ENCODE results near the gene PYGB. TPM values are rescaled to one million over a fixed set of nuclear protein-coding genes. Genes with fewer than 3 reads are reported as not detected.

Gene PYGB
- total RNA-seq, 1 experiment from 2014 or later, result 288 TPM

DNA sequence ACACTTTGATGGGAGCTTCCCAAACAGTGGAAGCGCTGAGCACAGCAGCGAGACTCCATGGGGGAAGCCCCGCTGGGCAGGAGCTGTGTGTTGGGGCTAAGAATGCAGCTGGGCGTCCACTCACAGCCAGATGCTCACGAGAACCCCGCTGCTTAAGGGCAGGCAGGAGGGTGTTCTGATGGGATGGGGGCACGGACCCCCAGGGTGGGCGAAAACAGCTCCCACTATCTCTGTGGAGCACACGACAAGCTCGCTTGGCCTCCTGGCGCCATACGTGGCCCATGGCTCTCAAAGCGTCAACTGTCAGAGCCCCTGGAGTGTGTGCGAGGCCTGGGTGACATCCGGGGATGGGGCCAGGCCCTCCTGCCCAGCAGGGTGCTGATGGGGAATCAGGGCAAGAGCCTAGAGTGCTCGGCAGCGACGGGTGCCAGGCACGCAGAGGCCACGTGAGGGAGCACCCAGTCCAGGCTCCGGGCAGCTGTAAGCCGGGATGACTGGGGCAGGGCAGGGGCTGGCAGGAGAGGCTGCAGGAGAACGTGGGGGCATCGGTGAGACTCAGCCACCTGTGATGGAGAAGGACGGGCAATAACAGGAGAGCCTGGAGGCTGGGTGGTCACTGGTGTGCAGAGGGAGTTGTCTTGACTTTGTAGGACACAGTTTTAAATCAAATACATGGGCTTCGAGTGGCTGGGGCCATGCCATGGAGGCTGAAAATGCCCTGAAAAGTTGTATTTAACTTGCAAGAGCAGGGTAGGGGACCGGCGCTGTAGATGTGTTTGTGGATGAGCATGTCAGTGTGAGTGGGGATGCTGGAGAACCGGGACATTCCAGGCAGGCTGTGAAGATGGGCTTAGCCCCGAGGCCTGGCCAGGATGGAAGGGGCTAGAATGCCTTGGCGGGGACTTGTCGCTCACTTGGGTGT lies 27.3 kb downstream of the PYGB start:
- in situ Hi-C loops (cut with HindIII; ENCODE audit: low pct_unique_long_range_greater_than_20kb, low sequenced_read_pairs), result no loop called here
- no peak for DNase-seq (ENCODE audit: low read depth)

DNA sequence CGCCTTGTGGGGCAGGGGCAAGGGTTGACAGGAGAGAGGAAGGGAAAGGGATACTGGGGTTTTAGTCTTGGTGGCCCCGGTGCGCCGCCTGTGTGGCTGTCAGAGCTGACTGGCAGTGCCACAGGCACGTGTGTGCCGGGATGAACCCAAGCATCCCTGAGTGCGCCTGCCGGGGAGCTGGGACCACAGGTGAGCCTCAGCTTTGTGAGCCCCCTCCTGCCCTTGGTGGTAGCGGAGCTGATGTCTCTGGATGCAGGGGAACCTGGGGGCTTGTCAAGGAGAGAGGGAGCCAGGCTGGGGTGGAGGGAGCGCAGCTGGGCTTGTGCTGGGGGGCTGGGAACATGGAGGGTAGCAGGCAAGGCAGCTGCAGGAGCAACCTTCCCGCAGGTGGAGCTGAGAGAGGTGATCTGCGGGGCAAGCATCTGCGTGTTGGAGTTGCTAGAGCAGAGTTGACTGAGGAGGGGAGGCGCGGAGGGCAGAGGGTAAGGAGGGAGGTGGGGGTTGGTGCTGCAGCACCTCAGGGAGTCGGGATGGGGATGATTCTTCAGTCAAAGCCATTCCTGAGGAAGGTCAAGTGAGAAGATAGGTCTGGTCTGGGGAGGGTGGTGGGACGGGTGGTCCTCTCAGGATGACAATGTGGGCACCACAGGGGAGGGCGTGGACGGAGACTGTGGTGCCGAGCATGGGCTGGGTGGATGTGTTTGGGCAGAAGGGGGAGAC lies 28.1 kb downstream of the PYGB start:
- in situ Hi-C loops (cut with HindIII; ENCODE audit: low pct_unique_long_range_greater_than_20kb, low sequenced_read_pairs), result no loop called here
- no peak for DNase-seq (ENCODE audit: low read depth)

DNA sequence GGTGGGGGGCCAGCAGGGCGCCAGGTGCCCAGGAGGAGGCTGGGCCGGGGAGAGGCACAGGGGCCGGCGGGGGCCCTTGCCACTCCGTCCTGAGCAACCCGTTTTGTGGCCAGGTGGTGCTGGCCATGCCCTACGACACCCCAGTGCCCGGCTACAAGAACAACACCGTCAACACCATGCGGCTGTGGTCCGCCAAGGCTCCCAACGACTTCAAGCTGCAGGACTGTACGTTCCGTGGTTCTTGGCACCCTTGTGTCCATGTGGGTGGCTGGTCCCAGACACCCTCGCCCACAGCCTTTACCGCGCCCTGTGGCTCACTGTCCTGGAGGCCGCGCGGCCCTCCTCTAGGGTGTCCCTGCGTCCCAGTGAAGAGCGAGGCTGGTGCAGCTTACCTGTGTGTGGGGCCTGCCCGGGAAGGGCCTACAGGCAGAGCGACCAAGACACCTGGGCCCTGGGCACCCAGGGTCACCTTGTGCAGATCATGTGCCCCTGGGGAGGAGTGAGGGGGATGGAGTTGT lies 28.7 kb downstream of the PYGB start:
- in situ Hi-C loops (cut with HindIII; ENCODE audit: low pct_unique_long_range_greater_than_20kb, low sequenced_read_pairs), result no loop called here
- DNase-seq (ENCODE audit: low read depth), result no peak

DNA sequence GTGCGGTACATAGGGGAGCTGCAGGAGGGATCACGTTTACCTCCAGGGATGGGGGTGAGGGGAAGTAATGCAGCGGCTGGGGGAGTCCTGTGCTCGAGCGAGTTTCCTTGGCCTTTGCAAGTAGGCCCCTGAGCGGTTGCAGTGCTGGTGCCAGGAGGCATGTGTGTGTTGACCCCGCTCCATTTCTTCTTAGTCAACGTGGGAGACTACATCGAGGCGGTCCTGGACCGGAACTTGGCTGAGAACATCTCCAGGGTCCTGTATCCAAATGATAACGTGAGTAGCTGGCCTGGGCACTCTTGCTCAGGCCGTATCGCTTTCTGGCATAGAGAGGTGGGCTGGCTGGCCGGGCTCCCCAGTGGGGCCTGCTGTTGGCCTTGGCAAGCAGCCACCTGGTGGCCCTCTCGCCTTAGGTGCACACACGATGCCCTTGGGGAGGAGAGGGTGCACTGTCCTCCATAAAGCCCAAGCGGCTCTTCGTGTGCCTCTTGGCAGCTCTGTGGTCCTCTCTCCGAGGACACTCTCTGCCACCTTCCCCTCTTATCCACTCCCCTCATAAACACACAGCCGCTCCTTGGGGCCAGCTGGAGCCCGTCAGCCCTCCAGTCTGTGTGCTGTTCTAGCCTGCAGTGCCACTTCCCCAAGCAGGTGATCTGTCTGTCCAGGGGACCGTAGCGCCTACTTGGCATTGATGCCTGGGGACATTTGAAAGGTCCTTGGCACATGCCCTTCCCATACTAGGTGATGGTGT lies 29.3 kb downstream of the PYGB start:
- no peak for DNase-seq (ENCODE audit: low read depth)
- in situ Hi-C loops (cut with HindIII; ENCODE audit: low pct_unique_long_range_greater_than_20kb, low sequenced_read_pairs), result no loop called here

DNA sequence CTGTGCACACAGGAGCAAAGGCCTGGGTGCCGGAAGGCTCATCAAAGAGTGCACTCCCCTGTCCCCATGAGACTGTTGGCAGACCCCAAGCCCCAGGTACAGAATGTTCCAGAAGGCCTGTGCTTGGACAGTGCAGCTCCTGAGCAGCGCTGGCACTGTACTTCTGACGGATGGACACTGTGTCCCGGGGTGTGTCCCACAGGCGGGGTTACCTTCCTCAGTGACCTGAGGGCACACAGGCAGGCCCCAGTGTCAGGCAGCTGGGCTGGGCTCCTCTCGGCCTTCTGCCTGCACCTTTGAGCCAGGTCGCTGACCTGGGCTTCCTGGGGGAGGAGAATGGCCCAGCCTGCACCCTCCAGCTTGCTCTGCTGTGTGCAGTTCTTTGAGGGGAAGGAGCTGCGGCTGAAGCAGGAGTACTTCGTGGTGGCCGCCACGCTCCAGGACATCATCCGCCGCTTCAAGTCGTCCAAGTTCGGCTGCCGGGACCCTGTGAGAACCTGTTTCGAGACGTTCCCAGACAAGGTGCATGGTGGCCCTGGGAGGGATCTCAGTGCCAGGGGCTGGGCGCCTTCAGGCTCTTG lies 30.1 kb downstream of the PYGB start:
- in situ Hi-C loops (cut with HindIII; ENCODE audit: low pct_unique_long_range_greater_than_20kb, low sequenced_read_pairs), result no loop called here
- DNase-seq (ENCODE audit: low read depth), result no peak

DNA sequence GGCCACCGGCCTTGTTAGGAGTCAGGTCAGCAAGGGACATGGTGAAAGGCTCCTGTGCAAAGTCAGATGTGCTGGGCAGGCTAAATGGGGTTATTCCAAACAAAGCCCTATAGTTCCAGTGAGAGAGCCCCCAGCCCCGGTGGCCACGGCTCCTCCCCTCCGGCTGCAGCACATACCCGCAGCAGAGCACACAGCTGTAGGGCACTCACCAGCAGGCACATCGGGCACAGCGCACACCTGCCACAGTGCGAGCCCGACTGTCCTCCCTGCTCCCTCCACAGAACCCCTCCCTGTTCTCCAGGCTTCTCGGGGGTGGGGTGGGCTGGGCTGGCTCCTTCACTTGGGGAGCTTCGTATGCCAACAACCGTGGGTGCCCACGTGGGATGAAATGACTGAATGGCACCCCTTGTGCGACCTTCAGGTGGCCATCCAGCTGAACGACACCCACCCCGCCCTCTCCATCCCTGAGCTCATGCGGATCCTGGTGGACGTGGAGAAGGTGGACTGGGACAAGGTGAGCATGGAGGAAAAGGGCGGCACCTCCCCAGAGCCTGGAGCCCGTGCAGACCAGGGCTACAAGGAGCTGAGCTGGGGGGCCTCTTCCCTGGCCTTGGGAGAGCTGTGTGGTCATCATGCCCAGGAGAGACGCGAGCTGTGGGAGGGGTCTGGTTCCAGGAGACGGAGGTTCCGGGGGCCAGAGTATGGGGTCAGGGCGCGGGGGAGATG lies 30.9 kb downstream of the PYGB start:
- in situ Hi-C loops (cut with HindIII; ENCODE audit: low pct_unique_long_range_greater_than_20kb, low sequenced_read_pairs), result no loop called here
- no peak for DNase-seq (ENCODE audit: low read depth)

DNA sequence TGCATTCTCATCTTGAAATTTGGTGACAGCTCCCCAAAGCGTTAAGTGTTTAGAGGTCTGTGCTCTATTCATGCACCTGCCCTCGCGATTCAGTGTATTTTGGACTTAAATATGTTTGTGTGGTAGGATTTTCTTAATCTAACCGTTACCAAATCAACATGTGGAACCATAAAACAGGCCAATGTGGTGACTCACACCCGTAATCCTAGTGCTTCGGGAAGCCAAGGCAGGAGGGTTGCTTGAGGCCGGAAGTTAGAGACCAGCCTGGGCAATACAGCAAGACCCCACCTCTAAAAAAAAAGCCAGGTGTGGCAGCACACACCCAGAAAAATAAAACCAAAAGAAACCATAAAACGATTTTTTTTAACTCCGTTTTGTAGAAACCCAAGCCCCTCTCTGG lies 31.5 kb downstream of the PYGB start:
- DNase-seq (ENCODE audit: low read depth), result no peak
- in situ Hi-C loops (cut with HindIII; ENCODE audit: low pct_unique_long_range_greater_than_20kb, low sequenced_read_pairs), result no loop called here

DNA sequence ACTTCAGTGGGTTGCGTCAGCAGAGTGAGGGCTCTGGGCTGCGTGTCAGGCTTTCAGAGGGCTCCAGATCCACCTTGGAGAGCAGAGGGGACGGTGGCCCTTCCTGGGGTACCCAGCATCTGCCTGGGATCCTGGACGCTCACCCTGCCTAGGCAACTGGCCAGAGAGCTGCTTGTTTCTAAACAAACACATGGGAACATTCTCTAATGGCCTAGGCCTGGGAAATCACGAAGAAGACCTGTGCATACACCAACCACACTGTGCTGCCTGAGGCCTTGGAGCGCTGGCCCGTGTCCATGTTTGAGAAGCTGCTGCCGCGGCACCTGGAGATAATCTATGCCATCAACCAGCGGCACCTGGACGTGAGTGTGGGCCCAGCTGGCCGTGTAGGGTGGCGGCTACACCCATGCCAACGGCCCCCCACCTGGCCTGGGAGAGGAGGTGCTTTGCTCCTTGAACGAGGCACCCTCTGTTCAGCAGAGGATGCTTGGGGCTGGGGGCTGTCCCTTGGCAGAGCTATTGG lies 32.2 kb downstream of the PYGB start:
- DNase-seq (ENCODE audit: low read depth), result no peak
- in situ Hi-C loops (cut with HindIII; ENCODE audit: low pct_unique_long_range_greater_than_20kb, low sequenced_read_pairs), result no loop called here

DNA sequence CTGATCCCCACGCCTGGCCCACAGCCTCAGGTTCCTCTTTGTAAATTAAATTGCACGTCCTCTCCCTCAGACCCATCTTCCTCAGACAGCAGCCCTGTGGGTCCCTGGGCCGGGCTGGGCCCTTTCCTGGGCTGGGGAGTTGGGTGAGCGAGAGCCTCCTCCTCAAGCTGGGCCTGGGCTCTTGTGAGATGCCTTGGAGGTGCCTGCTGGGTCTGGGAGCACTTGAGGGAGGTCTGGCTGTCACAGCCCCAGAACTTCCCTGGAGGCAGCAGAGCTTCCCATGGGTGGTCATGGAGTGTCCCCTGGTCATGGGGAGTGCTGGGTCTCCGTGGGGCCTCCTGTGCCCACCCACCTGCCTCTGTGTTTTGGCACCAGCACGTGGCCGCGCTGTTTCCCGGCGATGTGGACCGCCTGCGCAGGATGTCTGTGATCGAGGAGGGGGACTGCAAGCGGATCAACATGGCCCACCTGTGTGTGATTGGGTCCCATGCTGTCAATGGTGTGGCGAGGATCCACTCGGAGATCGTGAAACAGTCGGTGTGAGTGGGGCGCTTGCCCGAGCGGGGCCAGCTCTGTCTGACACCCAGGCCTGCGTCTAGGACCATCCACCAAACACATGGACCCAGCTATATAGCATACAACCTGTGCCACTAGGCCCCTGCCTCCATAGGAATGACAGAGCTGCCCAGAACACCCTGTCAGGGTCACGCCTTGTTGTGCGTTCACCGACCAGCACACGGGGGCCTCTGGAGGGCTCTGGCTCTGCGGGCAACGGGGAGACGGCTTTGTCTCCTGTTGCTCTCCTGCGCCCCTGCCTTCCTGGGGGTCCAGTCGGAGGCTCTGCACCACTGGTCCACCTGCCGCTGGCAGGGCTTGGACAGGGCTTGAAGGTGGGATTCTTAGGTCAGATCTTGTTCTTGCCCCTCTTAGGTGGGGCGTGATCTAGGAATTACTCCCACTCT lies 33.0 kb downstream of the PYGB start:
- DNase-seq (ENCODE audit: low read depth), result no peak

DNA sequence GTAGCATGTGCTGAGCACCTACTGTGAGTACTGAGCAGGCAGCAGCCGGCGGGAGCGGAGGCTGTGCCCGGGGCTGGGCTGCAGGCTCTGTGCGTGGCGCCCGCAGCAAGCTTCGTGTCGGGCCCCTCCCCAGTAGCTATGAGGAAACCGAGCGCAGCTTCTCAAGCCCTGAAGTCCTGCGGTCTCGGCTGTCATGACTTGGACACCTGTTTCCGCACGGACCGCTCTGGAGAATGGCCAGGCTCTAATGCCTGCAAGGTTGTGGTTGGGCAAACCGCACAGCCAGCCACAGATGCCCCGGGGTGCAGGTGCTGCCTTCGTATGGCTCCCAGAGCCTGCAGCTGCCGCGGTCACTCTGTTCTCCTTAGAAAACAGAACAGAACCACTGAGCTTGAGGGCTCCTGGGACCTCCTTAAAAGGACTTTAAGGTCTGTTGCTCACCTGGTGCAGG lies 33.7 kb downstream of the PYGB start:
- in situ Hi-C loops (cut with HindIII; ENCODE audit: low pct_unique_long_range_greater_than_20kb, low sequenced_read_pairs), result no loop called here

More for the DNA sequence above, 33.0 kb downstream of the PYGB start:
- in situ Hi-C loops (cut with HindIII; ENCODE audit: low pct_unique_long_range_greater_than_20kb, low sequenced_read_pairs), result no loop called here

DNA sequence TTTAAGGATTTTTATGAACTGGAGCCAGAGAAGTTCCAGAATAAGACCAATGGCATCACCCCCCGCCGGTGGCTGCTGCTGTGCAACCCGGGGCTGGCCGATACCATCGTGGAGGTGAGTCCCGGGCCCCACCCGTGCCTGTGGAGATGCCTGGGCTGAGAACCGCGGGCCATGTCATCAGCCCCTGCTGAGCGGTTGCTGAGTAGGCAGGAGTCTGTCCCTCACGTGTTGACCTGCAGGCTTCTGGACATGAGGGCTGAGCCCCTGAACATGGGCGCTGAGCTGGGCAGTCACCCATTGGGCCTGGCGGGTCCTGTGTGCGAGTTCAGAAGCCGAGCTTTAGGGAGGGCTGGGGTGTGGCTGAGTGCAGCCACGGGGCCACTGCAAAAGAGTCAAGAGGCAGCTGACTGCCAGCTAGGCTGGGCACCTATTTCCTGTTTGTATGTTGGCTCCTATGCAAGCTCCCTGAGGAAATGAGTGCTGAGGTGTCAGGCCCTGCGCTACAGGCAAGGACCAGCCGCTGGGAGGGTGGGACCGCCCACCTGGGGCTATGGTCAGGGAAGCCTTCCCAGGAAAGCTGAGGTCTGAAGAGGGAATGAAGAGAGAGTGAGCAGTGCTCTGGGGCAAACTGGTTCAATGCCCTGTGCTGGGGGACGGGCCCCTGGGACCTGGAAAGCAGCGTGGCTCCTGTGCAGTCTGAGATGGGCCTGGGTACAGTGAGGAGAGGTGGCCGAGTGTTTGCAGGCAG lies 34.3 kb downstream of the PYGB start:
- DNase-seq (ENCODE audit: low read depth), result no peak
- in situ Hi-C loops (cut with HindIII; ENCODE audit: low pct_unique_long_range_greater_than_20kb, low sequenced_read_pairs), result no loop called here

More for the DNA sequence above, 33.7 kb downstream of the PYGB start:
- DNase-seq (ENCODE audit: low read depth), result no peak

DNA sequence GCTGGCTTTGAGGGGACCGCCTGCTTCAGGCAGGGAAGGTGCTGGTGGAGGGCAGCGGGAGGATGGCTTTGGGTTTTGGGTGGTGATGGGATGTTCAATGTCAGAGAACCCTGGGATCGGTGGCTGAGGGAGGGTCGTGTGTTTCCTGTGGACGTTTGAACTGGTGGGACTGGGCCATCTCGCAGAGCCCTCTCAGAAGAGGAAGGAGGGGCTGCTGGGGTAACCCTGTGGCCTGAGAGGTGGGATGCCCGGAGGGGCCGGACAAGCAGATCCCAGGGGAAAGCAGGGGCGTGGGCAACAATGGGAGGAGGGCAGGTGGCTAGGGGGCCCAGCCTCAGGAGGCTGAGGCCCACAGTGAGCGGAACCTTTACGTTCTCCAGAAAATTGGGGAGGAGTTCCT lies 34.9 kb downstream of the PYGB start:
- DNase-seq (ENCODE audit: low read depth), result no peak
- in situ Hi-C loops (cut with HindIII; ENCODE audit: low pct_unique_long_range_greater_than_20kb, low sequenced_read_pairs), result no loop called here

DNA sequence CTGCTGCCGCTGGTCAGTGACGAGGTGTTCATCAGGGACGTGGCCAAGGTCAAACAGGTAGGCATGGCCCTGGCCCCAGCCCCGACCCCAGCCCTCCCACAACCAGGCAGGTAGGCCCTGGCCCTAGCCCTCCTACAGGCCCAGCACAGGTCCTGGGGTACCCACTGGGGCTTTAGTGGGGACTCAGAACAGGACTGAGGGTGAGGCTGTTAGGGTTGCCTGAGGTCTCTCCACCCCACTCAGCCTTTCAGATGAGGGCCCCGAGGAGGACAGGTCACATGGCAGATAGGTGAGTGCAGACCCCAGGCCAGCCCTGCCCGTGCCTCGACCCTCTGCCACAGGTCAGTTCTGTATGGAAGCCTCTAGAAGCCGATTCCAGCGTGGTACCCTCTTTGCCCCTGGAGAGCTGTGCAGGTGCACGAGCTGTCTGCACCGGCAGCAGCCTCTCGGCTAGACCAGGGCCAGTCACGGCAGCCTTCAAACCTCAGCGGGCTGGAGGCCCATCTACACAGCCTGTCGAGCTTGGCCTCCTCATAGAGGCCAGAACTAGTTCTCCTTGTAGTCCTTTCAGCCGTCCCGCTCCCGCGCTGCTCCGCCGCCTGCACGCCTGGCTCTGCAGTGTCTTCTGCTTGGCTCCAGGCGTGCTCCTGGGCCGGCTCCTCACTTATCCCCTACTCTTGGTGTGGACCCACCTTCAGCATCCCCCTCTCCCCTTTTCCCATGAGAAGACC lies 35.5 kb downstream of the PYGB start:
- in situ Hi-C loops (cut with HindIII; ENCODE audit: low pct_unique_long_range_greater_than_20kb, low sequenced_read_pairs), result no loop called here
- DNase-seq (ENCODE audit: low read depth), result no peak

DNA sequence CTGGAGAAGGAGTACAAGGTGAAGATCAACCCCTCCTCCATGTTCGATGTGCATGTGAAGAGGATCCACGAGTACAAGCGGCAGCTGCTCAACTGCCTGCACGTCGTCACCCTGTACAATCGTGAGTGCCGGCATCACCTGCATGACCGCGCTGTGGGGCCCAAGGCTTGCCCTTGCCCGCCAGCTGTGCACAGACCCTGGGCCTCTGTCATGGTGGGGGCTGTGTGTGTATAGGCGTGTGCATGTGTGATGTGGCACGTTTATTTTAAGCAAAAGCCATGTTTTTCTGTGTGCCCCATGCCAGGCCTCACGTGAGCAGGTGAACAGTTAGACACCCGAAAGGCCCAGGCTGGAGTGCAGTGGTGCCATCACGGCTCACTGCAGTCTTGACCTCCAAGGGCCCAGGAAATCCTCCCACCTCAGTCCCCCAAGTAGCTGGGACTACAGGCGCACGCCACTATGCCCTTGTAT lies 36.3 kb downstream of the PYGB start:
- in situ Hi-C loops (cut with HindIII; ENCODE audit: low pct_unique_long_range_greater_than_20kb, low sequenced_read_pairs), result no loop called here
- no peak for DNase-seq (ENCODE audit: low read depth)

DNA sequence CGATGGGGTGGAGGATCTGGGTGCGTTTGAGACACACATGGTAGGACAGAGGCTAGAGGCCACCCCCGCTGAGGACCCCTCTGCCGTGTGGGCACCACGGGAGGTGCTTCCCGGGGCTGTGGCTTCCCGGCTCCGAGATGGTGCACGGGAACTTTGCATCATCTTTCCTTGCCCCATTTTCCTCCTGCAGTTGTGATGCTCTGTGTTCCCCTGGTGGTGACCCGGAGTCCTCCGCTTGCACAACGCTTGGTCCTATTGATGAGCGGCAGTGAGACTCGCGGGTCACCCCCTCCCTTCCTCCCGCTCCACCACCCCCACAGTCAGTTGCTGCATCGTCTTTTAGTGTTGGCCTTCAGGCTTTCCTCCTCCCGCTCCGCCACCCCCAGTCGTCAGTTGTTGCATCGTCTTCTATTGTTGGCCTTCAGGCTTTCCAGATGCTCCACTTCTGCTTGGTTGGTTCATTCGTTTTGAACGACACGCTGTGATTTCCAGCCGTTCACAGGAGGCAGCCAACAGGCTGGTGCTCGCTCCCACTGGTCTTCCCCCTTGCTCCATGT lies 37.3 kb downstream of the PYGB start:
- no peak for DNase-seq (ENCODE audit: low read depth)
- in situ Hi-C loops (cut with HindIII; ENCODE audit: low pct_unique_long_range_greater_than_20kb, low sequenced_read_pairs), result no loop called here
